Inflammatory macrophage treated with lipopolysaccharide for 1 hour (primary cell): ENCODE measurements around the gene RPH3AL.

Experiments used
- DNase-seq, 2 donors: peaks; one replicate each; pipeline ENCODE4 v3.0.0-alpha.2; 2020 to 2022

RPH3AL gene

DNA sequence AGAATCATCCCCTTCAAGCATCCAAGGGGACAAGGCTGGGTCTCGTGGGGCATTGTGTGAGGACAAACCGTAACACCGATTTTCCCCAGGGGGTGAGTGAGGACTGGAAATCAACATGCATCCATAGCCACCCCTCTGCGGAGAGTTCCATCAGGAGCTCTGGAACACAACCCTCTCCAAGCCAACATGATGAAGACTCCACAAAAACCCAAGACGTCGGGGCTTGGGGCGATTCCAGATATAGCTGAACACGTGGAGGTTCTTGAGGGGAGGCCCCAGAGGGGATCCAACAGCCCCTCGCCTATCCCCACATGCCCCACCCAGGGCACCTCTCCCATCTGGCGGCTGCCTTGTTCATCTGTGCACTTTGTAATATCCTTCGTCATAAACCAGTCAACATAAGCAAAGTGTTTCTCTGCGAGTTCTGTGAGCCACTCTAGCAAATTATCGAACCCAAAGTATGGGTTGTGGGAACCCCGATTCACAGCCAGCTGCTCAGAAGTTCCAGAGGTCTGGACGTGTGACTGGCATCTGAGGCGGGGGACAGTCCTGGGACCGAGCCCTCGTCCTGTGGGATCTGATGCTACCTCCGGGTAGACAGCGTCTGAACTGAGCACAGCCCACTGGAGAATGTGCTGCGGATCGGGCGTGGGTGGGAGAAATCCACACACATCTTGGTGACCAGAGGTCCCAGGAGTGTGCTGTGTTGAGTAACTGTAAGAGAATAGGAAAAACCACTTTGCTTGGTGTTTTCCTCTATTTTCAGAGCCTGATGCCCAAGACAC is 55.5 kb downstream of the RPH3AL start:
- no peak for DNase-seq

DNA sequence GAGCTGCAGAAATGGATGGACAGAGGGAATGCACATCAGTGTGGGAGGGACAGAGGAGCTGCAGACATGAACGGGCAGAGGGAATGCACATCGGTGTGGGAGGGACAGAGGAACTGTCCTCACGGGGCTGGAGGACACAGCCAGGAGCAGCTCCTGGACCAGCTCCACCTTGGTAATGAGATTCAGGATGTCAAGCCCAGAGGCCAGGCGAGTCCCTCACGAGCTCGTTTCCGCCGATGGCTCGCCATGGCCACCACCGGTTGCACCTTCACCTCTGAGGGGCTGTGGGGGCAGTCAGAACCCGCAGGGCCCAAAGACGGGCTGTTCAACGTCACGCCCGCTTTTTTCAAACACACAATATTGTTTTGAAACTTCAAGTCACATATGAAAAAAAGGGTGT is 56.2 kb downstream of the RPH3AL start:
- no peak for DNase-seq

DNA sequence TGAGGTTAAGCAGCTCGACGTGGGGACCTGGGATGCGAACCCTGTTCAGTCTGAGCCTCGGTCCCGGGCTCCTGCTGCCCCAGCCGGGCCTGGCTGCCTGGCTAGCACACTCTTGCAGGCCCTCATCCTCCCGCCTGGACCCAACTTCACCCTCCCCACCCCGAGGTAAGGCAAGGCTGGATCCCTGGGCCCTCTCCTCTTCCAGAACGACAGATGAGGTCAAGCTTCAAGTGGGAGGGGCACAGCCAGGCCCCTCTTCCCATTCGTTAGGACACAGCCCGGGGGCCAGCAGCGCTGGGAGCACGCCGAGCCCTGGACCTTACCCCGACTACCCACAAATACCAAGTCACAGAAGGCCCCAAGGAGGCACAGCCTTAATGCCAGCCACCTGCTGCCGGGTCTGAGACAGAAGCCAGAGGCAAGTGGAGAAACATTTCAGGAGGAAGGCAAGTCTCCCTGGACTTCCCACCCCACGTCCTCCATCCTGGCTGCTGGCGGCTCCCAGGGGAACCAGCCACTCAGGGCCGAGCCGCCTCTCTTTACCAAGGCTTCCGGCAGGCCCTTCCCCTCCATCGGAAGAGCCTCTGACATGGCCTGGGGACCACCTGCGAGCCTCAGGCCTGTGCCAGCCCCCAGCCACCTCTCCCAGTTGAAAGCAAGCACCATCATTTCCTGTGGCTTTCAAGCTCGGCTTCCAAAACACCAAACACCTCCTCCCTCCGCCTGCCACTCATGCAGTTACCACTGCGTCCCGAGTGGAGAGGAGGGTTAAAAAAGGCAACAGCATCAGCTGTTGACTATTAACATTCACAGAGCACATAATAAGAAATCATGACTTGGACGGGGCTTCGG is 59.9 kb downstream of the RPH3AL start:
- no peak for DNase-seq

- DNase-seq = no peak
Observed at GRCh38 chr17:292016-292415, 60.6 kb downstream of the RPH3AL start.

DNA sequence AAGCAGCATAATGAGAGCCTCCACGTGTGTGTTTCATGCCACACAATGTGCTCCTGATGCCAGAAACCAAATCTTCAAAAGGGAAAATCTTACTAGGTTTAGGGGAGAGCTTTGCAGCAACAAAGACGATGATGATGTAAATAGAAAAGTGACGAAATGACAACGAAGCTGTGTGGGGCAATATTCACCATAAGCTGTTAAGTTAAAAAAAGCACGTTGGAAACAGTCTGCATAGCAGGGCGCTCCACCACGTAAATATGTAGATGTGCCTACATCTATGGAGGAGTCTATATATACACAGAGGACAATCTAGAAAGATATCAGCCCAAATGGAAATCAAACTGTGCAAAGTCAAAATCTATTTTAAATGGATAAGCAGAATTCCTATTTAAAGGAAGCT is 61.0 kb downstream of the RPH3AL start:
- no peak for DNase-seq

DNA sequence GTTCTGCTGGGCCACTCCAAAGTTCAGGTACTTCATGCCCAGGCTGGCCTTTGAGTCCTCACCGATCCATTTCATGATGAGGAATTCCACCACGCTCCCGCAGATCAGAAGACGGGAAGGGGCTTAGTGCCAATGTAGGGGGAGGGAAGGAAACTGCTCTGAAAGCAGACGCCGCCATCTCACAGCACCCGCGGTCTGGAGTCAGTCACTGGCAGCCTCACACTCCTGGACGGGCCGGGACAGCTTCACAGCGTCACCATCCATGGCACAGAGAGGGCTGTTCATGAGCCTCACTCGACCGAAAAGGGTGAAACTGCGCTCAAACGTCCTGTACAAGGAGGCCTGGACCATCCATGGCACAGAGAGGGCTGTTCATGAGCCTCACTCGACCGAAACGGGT is 62.0 kb downstream of the RPH3AL start:
- no peak for DNase-seq

DNA sequence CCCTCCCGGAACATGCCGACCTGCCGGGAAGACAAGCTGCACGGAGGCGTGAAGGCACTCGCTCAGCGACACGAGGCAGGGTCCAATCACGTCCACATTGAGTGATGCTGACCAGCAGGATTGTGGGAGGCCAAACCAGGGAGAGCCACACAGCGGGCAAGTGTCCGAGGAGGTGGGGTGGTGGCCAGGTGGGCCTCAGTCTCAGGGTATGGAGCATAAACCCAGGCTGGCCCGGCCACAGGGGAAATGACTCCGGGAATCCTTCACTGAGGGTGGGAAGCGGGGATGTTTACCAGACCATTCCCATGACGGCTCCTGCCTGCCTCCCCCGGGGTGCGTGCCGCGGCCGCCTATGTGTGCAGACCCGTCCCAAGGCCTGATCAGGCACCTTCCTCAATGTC is 62.5 kb downstream of the RPH3AL start:
- DNase-seq = no peak

DNA sequence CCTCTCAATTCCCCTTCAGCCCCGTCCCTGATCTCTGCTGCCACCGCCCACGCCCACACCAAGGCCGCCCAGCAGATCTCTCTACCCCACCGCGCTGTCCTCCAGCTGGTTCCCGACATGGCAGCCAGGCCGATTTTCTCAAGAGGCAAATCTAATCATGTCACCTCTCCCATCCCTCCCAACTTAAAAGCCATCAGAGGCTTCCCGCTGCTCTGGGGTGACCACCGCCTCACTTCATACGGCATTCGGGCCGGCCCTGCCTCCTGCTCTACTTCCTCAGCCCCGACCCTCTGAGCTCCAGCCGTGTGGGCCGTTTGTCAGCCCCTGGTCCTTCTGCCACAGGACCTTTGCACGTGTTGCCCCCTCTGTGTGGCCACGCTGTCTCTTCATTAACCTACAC is 63.2 kb downstream of the RPH3AL start:
- no peak for DNase-seq

DNA sequence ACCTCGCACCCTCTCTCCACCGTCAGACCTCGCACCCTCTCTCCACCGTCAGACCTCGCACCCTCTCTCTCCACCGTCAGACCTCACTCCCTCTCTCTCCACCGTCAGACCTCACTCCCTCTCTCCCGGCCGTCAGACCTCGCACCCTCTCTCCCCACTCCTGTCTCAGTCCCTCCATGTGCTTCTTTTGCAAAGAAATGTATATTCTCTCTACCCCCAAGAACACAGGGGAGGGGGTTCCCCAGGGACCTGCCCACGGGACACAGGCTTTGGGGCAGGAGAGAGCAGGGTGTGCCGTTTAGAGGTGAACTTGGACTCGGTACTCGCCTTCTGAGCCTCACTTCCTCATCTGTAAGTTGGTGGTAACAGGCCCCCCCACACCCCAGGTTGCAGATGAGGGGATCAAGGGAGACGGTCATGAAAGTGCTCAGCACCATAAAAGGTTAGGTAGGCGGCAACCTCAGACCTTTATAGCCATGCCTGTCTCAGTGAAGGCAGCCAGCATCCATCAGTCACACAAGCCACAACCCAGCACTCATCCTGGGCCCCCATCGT is 63.7 kb downstream of the RPH3AL start:
- DNase-seq = no peak

DNA sequence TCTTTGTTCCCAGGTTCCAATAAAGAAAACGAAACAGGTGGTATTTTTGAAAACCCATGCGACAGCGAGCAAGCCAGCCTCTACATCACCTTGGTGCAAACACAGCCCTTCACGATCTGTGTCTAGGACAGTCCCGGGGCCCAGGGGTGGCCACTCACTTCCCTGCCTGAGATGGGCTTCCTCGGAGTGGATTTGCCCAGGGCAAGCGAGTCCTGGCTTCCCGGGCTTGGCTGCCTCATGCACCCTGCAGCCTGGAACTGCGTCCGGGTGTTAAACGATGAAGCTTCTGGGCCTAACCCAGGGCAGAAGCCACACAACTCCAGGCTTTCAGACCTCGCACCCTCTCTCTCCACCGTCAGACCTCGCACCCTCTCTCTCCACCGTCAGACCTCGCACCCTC is 66.0 kb downstream of the RPH3AL start:
- no peak for DNase-seq

GRCh38 chr17:285751-286422 is 66.7 kb downstream of the RPH3AL start:
- no peak for DNase-seq

DNA sequence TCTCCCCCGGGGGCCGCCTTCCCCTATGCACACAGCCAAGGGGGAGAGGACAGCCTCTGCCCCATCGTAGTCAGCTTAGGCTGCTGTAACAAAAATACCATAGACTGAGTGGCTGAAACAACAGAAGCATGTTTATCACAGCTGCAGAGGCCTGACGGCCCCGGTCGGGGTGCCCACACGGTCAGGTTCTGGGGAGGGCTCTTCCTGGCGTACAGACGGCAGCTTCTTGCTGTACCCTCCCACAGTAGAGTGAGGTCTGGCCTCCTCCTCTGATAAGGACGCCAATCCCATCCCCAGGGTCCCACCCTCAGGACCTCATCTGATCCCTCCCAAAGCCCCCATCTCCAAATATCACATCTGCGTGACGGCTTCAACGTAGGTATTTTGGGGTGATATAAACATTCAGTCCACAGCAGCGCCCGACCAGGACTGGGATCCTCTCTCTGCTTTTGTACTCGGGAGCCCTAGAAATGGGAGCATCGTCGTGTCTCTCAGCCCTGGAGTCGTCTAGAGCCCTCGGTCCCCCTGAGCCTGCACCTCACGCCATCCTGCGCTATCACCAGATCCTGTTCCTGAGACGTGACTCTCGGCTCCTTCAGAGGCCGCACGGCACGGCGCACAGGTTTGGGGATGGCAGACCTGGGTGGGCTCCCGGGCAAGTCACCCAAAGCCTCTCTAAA is 67.8 kb downstream of the RPH3AL start:
- no peak for DNase-seq

DNA sequence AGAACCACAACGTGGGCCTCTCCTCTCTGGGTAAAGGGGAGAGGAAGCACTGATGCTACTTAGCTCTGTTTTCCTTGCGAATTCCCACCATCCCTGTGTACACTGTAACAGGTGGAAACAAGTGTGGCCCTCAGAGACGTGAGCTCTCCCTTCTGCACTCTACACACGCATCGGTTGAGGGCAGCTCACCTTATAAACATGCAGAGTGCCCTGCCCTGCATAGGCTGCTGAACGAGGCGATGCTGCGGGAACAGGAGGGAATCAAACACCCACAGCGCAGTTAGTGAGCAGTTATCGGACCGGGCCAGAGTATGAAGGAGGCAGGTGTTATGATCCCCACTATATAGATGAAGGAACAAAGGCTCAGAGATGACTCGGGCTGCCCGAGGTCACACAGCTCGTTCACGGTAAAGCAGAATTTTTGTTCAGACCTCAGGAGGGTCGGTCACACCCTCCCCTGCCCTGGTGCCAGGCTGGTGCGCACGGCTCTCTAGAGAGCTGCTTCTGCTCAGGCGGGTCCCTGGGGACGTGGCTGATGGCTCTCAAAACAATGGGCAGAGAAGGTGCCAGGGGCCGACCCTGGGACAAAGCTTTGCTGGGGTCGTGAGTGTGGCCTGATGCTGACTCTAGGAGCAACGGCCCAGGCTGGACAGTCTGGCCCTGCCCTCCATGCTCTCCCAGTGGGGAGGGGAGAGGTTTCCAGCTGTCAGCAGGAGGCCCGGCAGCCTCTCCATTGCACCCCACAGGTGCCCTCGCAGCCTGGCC is 68.5 kb downstream of the RPH3AL start:
- no peak for DNase-seq

- DNase-seq = no peak
Observed at GRCh38 chr17:282912-283882, 69.4 kb downstream of the RPH3AL start.

DNA sequence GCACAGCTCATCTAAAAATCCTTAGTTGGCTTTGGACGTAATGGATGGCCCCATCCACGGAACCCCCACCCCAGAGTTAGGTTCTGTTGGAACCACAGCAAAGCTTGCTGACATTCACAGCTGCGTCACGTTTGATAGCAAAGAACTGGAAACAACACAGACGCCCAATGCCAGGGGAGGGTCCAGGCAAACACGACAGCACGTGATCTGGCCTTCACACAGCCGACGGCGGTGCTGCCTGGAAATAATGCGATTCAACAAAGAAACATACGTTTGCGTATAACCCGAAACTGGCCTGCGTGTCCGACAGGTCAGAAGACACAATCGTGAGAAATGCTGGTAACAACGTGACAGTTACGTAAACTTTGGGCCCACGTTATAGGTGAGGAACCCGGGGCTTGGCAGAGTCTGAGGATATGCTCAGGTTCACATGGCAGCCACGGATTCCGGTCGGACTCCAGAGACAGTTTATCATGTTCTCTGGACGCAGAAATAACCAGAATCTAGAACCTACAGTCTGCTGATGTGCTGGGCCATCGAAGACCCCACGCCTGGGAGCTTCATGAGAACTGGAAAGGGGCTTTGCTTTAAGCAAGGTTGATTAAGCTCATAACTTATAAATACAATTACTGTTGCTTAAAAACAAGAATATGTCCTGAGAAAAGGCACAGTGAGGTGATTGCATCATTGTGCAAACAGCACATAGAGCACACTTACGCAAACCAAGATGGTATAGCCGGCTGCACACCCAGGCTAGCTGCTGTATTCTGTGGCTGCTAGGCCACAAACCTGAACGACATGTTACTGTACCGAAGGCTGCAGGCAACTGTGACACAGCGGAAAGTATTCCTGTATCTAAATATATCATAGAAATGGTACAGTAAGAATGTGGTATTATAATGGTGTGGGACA is 70.4 kb downstream of the RPH3AL start:
- DNase-seq = no peak

GRCh38 chr17:281365-281999 is 71.1 kb downstream of the RPH3AL start:
- DNase-seq = no peak

- DNase-seq = no peak
Observed at GRCh38 chr17:280901-281300, 71.7 kb downstream of the RPH3AL start.

DNA sequence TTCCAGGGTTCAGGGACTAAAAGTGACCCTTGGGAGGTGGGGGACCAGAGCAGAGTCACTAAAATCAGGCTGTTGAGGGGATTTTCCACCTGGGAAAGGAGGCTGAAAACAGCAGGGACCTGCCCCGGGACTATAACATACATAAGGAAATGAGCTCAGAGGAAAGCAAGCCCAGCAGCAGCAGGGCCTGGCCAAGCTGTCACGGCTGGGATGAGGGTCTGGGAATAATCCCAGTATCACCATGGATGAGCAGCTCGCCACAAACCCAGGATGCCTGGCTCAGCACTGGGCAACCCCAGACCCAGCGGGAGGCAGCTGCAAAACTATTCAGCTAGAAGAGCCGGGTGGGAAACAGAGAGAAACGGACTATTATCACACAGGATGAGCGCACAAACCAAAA is 72.4 kb downstream of the RPH3AL start:
- DNase-seq = no peak

DNA sequence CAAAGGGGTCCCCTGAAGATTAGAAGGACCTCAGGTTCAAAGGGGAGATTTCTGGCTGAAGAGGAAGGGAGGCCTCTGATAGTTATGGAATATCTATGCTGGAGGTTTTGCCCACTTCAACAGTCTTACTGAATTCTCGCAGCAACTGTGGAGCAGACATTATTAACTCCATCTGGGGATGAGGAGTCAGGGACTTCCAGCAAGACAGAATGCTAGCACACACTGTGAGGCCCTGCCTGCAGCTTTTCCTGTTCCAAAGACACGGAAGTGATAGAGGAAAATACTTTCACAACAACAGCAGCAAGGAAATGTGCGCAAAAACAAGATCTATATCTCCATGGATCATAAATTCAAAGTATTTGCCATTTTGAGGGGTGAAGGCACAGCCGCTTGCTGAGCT is 72.8 kb downstream of the RPH3AL start:
- no peak for DNase-seq
